Neuronal stem cell (in vitro differentiated cells): ENCODE measurements around the gene GYS2.
A peak's percentile ranks its signal among the peaks of the same experiment; 100 is the strongest.

ENCODE experiments used
- DNase-seq: peaks from one replicate; pipeline ENCODE4 v3.0.0-alpha.2; 2013; ENCODE audit warnings: low spot score
- H2AFZ ChIP-seq: one replicate; pipeline ENCODE4 v1.6.1; 2013; ENCODE audit warnings: mild to moderate bottlenecking, low read length, inconsistent platforms
- H2AK5ac ChIP-seq: 2 replicates; pipeline ENCODE4 v1.6.1; 2013; ENCODE audit warnings: low read depth, mild to moderate bottlenecking, inconsistent platforms, low read length, moderate library complexity, mixed read lengths
- H2BK120ac ChIP-seq: 2 replicates; pipeline ENCODE4 v1.6.1; 2013; ENCODE audit warnings: low read depth, mild to moderate bottlenecking, inconsistent platforms, low read length, moderate library complexity, mixed read lengths
- H2BK12ac ChIP-seq: one replicate; pipeline ENCODE4 v1.6.1; 2013; ENCODE audit warnings: low read length, inconsistent platforms
- H2BK15ac ChIP-seq: 2 replicates; pipeline ENCODE4 v1.6.1; 2013; ENCODE audit warnings: mild to moderate bottlenecking, low read length, inconsistent platforms, mixed read lengths
- H2BK5ac ChIP-seq: one replicate; pipeline ENCODE4 v1.6.1; 2013; ENCODE audit warnings: inconsistent platforms, mild to moderate bottlenecking, low read length, moderate library complexity
- H3K14ac ChIP-seq: one replicate; pipeline ENCODE4 v1.6.1; 2013; ENCODE audit warnings: low read length, inconsistent platforms
- H3K18ac ChIP-seq: 2 replicates; pipeline ENCODE4 v1.6.1; 2013; ENCODE audit warnings: low read length, inconsistent platforms
- H3K23ac ChIP-seq: 2 replicates; pipeline ENCODE4 v1.6.1; 2013; ENCODE audit warnings: low read depth, mild to moderate bottlenecking, mixed read lengths, low read length, inconsistent platforms; ENCODE audit not compliant: poor library complexity
- H3K27ac ChIP-seq: replicated peaks from 3 replicates; pipeline ENCODE4 v1.5.1; 2013; ENCODE audit warnings: low read length, inconsistent platforms
- H3K27me3 ChIP-seq, 3 experiments: 2 replicates each; pipeline ENCODE4 v1.6.1; 2013; ENCODE audit warnings: low read length in 3 of 3, mild to moderate bottlenecking in 2 of 3, inconsistent platforms in 1 of 3, low read depth in 1 of 3, mixed read lengths in 1 of 3, moderate library complexity in 1 of 3; ENCODE audit not compliant: control insufficient read depth in 3 of 3, insufficient read depth in 3 of 3
- H3K36me3 ChIP-seq, 2 donors: replicated peaks in 1 of 2; 2 replicates each; pipeline ENCODE4 v1.6.1; 2013; ENCODE audit warnings: low read length in 2 of 2; ENCODE audit not compliant: control insufficient read depth in 2 of 2, insufficient read depth in 2 of 2
- H3K4ac ChIP-seq: 2 replicates; pipeline ENCODE4 v1.6.1; 2013; ENCODE audit warnings: inconsistent platforms, mild to moderate bottlenecking, low read length, moderate library complexity
- H3K4me1 ChIP-seq, 2 donors: 1 replicate in 1 of 2; 2 replicates in 1 of 2; pipeline ENCODE4 v1.6.1; 2013; ENCODE audit warnings: low read length in 2 of 2, low read depth in 1 of 2; ENCODE audit not compliant: control insufficient read depth in 2 of 2, insufficient read depth in 1 of 2
- H3K4me2 ChIP-seq: one replicate; pipeline ENCODE4 v1.6.1; 2013; ENCODE audit warnings: mild to moderate bottlenecking, low read length, inconsistent platforms; ENCODE audit not compliant: insufficient read depth, poor library complexity, severe bottlenecking
- H3K4me3 ChIP-seq, 2 donors: 2 replicates each; pipeline ENCODE4 v1.5.1; 2013; ENCODE audit warnings: low read length in 2 of 2, mild to moderate bottlenecking in 2 of 2, inconsistent platforms in 1 of 2, moderate library complexity in 1 of 2
- H3K79me1 ChIP-seq: one replicate; pipeline ENCODE4 v1.6.1; 2013; ENCODE audit warnings: low read depth, mild to moderate bottlenecking, inconsistent platforms, low read length, moderate library complexity
- H3K9ac ChIP-seq: one replicate; pipeline ENCODE4 v1.6.1; 2013; ENCODE audit warnings: mild to moderate bottlenecking, low read depth, low read length, inconsistent platforms; ENCODE audit not compliant: poor library complexity
- H3K9me3 ChIP-seq, 2 donors: replicated peaks in 1 of 2; 2 replicates each; pipeline versions ENCODE3 to v1.6.1; 2013; ENCODE audit warnings: low read length in 2 of 2, mild to moderate bottlenecking in 2 of 2, inconsistent platforms in 1 of 2, low read depth in 1 of 2, mixed read lengths in 1 of 2, moderate library complexity in 1 of 2; ENCODE audit not compliant: control insufficient read depth in 2 of 2, insufficient read depth in 1 of 2
- H4K8ac ChIP-seq: one replicate; pipeline ENCODE4 v1.6.1; 2013; ENCODE audit warnings: low read depth, mild to moderate bottlenecking, inconsistent platforms, low read length, moderate library complexity
- H4K91ac ChIP-seq: one replicate; pipeline ENCODE4 v1.6.1; 2013; ENCODE audit warnings: low read length, low read depth, mild to moderate bottlenecking, inconsistent platforms; ENCODE audit not compliant: poor library complexity
- WGBS, 2 donors: extraction: QIAGEN DNeasy Blood & Tissue Kit; methylation state at CpG; one replicate each; pipeline ENCODE4 v1.1.7; 2013; ENCODE audit warnings: missing lambda C conversion rate in 2 of 2, mixed read lengths in 1 of 2; ENCODE audit not compliant: insufficient read length in 2 of 2, insufficient replicate concordance in 1 of 2; ENCODE audit errors: extremely low coverage in 2 of 2; 5-methylcytosine and 5-hydroxymethylcytosine counted together

GYS2 gene

DNA sequence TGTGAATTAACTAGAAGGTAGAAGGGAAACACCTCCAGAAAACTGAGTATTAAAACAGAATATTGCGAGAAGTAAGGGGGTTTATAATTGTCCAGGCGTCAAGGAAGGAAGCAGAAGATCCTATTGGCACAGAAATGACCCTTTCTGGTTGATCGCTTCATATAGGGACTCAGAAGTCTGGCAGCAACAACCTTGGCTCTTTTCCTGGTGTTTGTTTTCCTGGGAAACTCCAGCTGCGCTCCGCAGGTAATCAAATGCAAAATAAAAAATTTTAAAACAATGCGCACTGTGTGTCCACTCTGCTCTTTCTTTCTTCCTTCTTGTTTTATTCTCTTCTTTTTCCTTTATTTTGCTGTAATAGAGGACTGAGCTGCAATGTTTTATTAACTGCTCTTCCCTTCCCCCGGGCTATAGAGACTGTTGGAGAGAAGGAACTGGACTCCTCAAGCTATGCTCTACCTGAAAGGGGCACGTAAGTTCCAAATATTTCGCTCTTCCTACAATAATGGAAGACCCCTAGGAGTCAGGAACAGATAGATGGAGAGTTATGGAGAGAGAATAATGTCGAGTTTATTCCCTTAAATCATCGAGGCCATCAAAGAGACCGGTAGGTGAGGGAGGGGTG, 77.8 kb downstream of the GYS2 start:
- no peak overlapping the region for H4K91ac ChIP-seq
- H3K14ac ChIP-seq = no peak overlapping the region
- H3K27ac ChIP-seq = no peak overlapping the region
- no peak overlapping the region for H2AK5ac ChIP-seq
- H4K8ac ChIP-seq = no peak overlapping the region
- H2BK5ac ChIP-seq = no peak overlapping the region
- no peak overlapping the region for H2BK15ac ChIP-seq
- H3K36me3 ChIP-seq = no peaks in the 10 kb centered on the region
- no peak overlapping the region for H2BK120ac ChIP-seq
- H3K18ac ChIP-seq = no peak overlapping the region
- peaks cover 0 to 15% (median 11%) of the 10 kb centered on the region in 3 experiments for H3K27me3 ChIP-seq
- no peaks in the 10 kb centered on the region for H3K79me1 ChIP-seq
- H3K4me1 ChIP-seq = peaks cover 0 to 1% of the 10 kb centered on the region in 2 donors
- peak overlapping the region; percentile 65 to 89 for H3K4me3 ChIP-seq
- DNase-seq = no peak
- H3K9ac ChIP-seq = no peak overlapping the region
- no peaks in the 10 kb centered on the region for H3K9me3 ChIP-seq
- peak overlapping the region; percentile 99 for H2AFZ ChIP-seq
- H3K4me2 ChIP-seq = peak overlapping the region; percentile 81
- WGBS, 2 donors = no CpG with 5 or more reads among the region's 12 CpGs
- H2BK12ac ChIP-seq = no peak overlapping the region
- no peak overlapping the region for H3K4ac ChIP-seq
- H3K23ac ChIP-seq = no peak overlapping the region

DNA sequence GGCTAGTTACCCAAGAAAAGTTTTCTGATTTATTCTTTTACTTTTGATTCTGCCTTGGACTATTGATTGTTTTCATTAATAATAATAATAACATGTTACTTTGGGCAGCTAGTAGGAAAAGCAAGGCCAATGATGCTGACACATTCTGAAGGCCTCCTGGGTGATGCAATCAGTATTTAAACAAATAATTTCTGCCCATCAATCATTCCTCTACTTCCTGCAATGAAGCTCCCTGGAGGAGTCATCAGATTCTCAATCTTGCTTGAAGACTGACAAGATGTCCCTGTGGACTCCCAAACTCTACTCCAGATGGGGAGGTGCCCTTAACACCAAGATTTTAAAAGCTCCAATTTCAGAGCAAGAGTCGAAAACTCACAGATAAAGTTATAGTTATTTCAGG, 78.6 kb downstream of the GYS2 start, which contains the start of gene SPX:
TSS of gene SPX (plus strand) at position 244 of the 400 bp plus-strand sequence. CDS start 177 bp downstream, outside the sequence.
- Histone ChIP-seq H3K27me3 (peaks cover 0 to 15% (median 11%) of the 10 kb centered on the region in 3 experiments), H3K36me3 (no peaks in the 10 kb centered on the region), H2BK12ac (no peak within 1 kb of the TSS), H3K4me2 (peak within 1 kb of the TSS; percentile 81), H3K18ac (no peak within 1 kb of the TSS), H2BK120ac (no peak within 1 kb of the TSS), H3K23ac (no peak within 1 kb of the TSS), H4K91ac (no peak within 1 kb of the TSS), H3K4ac (no peak within 1 kb of the TSS), H2BK5ac (no peak within 1 kb of the TSS), H3K9ac (no peak within 1 kb of the TSS), H3K9me3 (no peaks in the 10 kb centered on the region), H3K27ac (no peak within 1 kb of the TSS), H4K8ac (no peak within 1 kb of the TSS), H3K4me1 (peaks cover 0 to 1% of the 10 kb centered on the region in 2 donors), H3K4me3 (peak within 1 kb of the TSS; percentile 65 to 89), H2AFZ (peak within 1 kb of the TSS; percentile 99), H3K79me1 (no peaks in the 10 kb centered on the region), H2BK15ac (no peak within 1 kb of the TSS), H2AK5ac (no peak within 1 kb of the TSS), H3K14ac (no peak within 1 kb of the TSS)
- no CpG with 5 or more reads among the region's 1 CpG for WGBS, 2 donors
- DNase-seq = no peak

DNA sequence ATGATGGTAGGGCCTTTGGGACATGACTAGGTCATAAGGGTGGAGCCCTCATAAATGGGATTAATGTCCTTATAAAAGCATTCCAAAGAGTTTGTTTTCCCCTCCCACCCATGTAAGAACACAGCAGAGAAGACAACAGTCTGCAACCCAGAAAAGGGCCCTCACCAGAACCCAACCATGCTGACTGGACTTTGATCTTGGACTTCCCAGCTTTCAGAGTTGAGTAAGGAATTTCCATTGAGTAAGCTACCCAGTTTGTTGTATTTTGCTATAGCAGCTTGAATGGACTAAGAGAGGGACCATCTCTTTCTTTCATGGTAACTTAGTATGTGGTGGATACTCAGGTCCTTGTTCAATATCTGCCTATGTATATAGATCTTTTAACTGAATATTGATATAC, 81.5 kb downstream of the GYS2 start:
- no peak overlapping the region for H3K27ac ChIP-seq
- no peak overlapping the region for H2BK120ac ChIP-seq
- no peak overlapping the region for H2BK5ac ChIP-seq
- H3K27me3 ChIP-seq = peaks cover 0 to 11% (median 10%) of the 10 kb centered on the region in 3 experiments
- no peak overlapping the region for H4K91ac ChIP-seq
- no peak overlapping the region for H4K8ac ChIP-seq
- H3K9me3 ChIP-seq = no peaks in the 10 kb centered on the region
- H3K23ac ChIP-seq = no peak overlapping the region
- H3K9ac ChIP-seq = no peak overlapping the region
- no peaks in the 10 kb centered on the region for H3K79me1 ChIP-seq
- H3K36me3 ChIP-seq = peaks cover 0 to 3% of the 10 kb centered on the region in 2 donors
- H3K4me2 ChIP-seq = no peak overlapping the region
- H2AFZ ChIP-seq = no peak overlapping the region
- H3K18ac ChIP-seq = no peak overlapping the region
- H3K14ac ChIP-seq = no peak overlapping the region
- DNase-seq = no peak
- no peak overlapping the region for H2AK5ac ChIP-seq
- no peak overlapping the region for H2BK12ac ChIP-seq
- no peak overlapping the region for H3K4me3 ChIP-seq
- H3K4ac ChIP-seq = no peak overlapping the region
- no peak overlapping the region for H2BK15ac ChIP-seq
- peaks cover 0 to 1% of the 10 kb centered on the region in 2 donors for H3K4me1 ChIP-seq

DNA sequence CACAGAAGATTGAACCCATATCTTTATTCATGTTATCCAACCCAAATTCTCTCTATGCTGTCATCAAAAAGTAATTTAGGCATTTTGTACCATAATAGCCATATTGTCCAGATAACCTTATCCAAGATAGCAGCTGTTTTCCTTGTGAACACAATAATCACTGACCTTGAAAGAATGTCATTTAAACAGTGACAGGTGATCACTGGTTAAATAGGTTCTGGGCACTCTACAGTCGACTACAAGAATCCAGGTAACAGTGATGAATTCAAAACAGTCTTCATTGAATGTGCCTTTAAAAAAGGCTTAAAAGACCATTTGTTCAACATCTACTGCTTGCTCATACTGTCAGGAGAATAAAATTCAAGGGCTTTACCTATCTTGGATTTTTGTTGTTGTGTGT, 83.1 kb downstream of the GYS2 start:
- H2BK120ac ChIP-seq = no peak overlapping the region
- H3K14ac ChIP-seq = no peak overlapping the region
- no peak overlapping the region for H3K4me3 ChIP-seq
- H3K4me1 ChIP-seq = no peaks in the 10 kb centered on the region
- no peak overlapping the region for H3K9ac ChIP-seq
- H4K8ac ChIP-seq = no peak overlapping the region
- H3K27ac ChIP-seq = no peak overlapping the region
- no peak overlapping the region for H2AFZ ChIP-seq
- H3K23ac ChIP-seq = no peak overlapping the region
- no peak overlapping the region for H2BK5ac ChIP-seq
- H3K79me1 ChIP-seq = no peaks in the 10 kb centered on the region
- H3K9me3 ChIP-seq = no peaks in the 10 kb centered on the region
- H3K4me2 ChIP-seq = no peak overlapping the region
- H3K36me3 ChIP-seq = peaks cover 0 to 17% of the 10 kb centered on the region in 2 donors
- no peak overlapping the region for H4K91ac ChIP-seq
- H3K4ac ChIP-seq = no peak overlapping the region
- no CpG with 5 or more reads among the region's 1 CpG for WGBS, 2 donors
- H3K27me3 ChIP-seq = peaks cover 0 to 3% (median 0%) of the 10 kb centered on the region in 3 experiments
- no peak overlapping the region for H2AK5ac ChIP-seq
- no peak overlapping the region for H2BK15ac ChIP-seq
- no peak overlapping the region for H3K18ac ChIP-seq
- no peak for DNase-seq
- H2BK12ac ChIP-seq = no peak overlapping the region
